GM12878 (cell line): ENCODE data around the gene RPGRIP1L. TPM values are rescaled to one million over a fixed set of nuclear protein-coding genes. Genes with fewer than 3 reads are reported as not detected.

Experiments
- ATAC-seq: fragments of 200-7000 bp; cut with Tn5 transposase; 3 replicates; pipeline ENCODE4 v1.9.1; 2020; ENCODE audit warnings: mild to moderate bottlenecking, moderate library complexity
- BruUV-seq: library from RNA; stranded (reverse); fragments of 400-500 nt; replicated peaks from 2 replicates; lab custom pipeline; 2021; lab: Mats Ljungman, UMichigan
- CTCF ChIA-PET: fragments of 300-600 bp; sonication (Branson Sonifier 250); formaldehyde crosslinking; extraction: SDS; loops from one replicate; lab custom pipeline; 2021; ENCODE audit warnings: inconsistent platforms; lab: Yijun Ruan, JAX
- POLR2A ChIA-PET: fragments of 350-600 bp; formaldehyde crosslinking; extraction: SDS; loops from one replicate; lab custom pipeline; 2021; ENCODE audit warnings: inconsistent platforms; lab: Charles Lee
- RAD21 ChIA-PET: fragments of 300-600 bp; sonication (Branson Sonifier 250); formaldehyde crosslinking; loops from one replicate; lab custom pipeline; 2023; ENCODE audit warnings: antibody characterized with exemption; ENCODE audit not compliant: unreplicated experiment; lab: Charles Lee
- SMC1A ChIA-PET: fragments of 300-600 bp; sonication (Branson Sonifier 250); formaldehyde crosslinking; loops from one replicate; lab custom pipeline; 2023; ENCODE audit not compliant: unreplicated experiment, uncharacterized antibody; lab: Charles Lee
- DNase-seq: peaks from one replicate; pipeline ENCODE4 v3.0.0-alpha.2; 2011; ENCODE audit warnings: low read depth, low spot score
- FAIRE-seq: peaks from 3 replicates; lab custom pipeline; 2011; peaks lifted over from hg19 to GRCh38; lab: Jason Lieb, UNC
- H2AFZ ChIP-seq: 2 replicates; pipeline ENCODE4 v1.6.0; 2011; ENCODE audit warnings: low read depth, low read length, control low read depth; ENCODE audit not compliant: control insufficient read depth
- H3K27ac ChIP-seq: 2 replicates; pipeline ENCODE4 v1.5.1; 2011; ENCODE audit warnings: control low read depth; ENCODE audit not compliant: control insufficient read depth, insufficient read depth
- H3K27me3 ChIP-seq, 2 experiments: replicated peaks in 1 of 2; 2 replicates each; pipeline versions ENCODE4 v1.6.0 to v1.6.1; 2011; ENCODE audit warnings: low read length in 1 of 2; ENCODE audit not compliant: control insufficient read depth in 2 of 2, insufficient read depth in 2 of 2
- H3K36me3 ChIP-seq, 2 experiments: 2 replicates each; pipeline ENCODE4 v1.5.1; 2011; ENCODE audit warnings: low read length in 1 of 2; ENCODE audit not compliant: control insufficient read depth in 2 of 2, insufficient read depth in 2 of 2
- H3K4me1 ChIP-seq: 2 replicates; pipeline ENCODE4 v1.6.1; 2011; ENCODE audit warnings: mild to moderate bottlenecking, low read length, moderate library complexity, mixed read lengths; ENCODE audit not compliant: control insufficient read depth, insufficient read depth
- H3K4me2 ChIP-seq: 2 replicates; pipeline ENCODE4 v1.6.0; 2011; ENCODE audit warnings: control low read depth; ENCODE audit not compliant: control insufficient read depth, insufficient read depth
- H3K4me3 ChIP-seq: fragments of 200-600 bp; sonication (generic); 2 replicates; pipeline ENCODE4 v1.5.1; 2016
- H3K79me2 ChIP-seq: 2 replicates; pipeline ENCODE4 v1.6.0; 2011; ENCODE audit warnings: low read length; ENCODE audit not compliant: control insufficient read depth, insufficient read depth
- H3K9ac ChIP-seq: 2 replicates; pipeline ENCODE4 v1.8.0; 2011; ENCODE audit warnings: low read length, control low read depth, mixed read lengths; ENCODE audit not compliant: control insufficient read depth, insufficient read depth
- H3K9me3 ChIP-seq: replicated peaks from 3 replicates; pipeline ENCODE4 v1.5.1; 2011; ENCODE audit warnings: mild to moderate bottlenecking, low read length; ENCODE audit not compliant: control insufficient read depth, insufficient read depth
- H4K20me1 ChIP-seq: 2 replicates; pipeline ENCODE4 v1.6.0; 2011; ENCODE audit not compliant: control insufficient read depth, insufficient read depth
- ATF7 ChIP-seq: fragments of 450-650 bp; IDR thresholded peaks from 2 replicates; pipeline ENCODE4 v1.6.1; 2016; ENCODE audit warnings: low read depth, mild to moderate bottlenecking
- PAX8 ChIP-seq: fragments of 450-650 bp; IDR thresholded peaks from 2 replicates; pipeline ENCODE4 v1.6.1; 2017; ENCODE audit warnings: mild to moderate bottlenecking, moderate library complexity
- RAD21 ChIP-seq: IDR thresholded peaks from 2 replicates; pipeline ENCODE4 v1.6.1; 2011; ENCODE audit warnings: mild to moderate bottlenecking, low read depth, low read length, moderate library complexity; ENCODE audit not compliant: insufficient read depth
- WGBS: methylation state at CpG from one replicate; pipeline ENCODE4 v1.1.6; 2016; ENCODE audit warnings: low lambda C conversion rate; ENCODE audit not compliant: insufficient replicate concordance, insufficient coverage; ENCODE audit errors: missing lambda C conversion rate; 5-methylcytosine and 5-hydroxymethylcytosine counted together
- in situ Hi-C: fragments of 300-500 bp; cut with MboI; formaldehyde crosslinking; loops from 9 replicates; pipeline ENCODE4 v1.14.3; 2018; ENCODE audit warnings: mixed read lengths
- intact Hi-C: fragments of 100-400 bp; cut with micrococcal nuclease; formaldehyde crosslinking; loops from one replicate; pipeline ENCODE4 v1.14.2; 2022; ENCODE audit not compliant: unreplicated experiment
- polyA plus RNA-seq, 11 experiments: library from polyadenylated mRNA; depleted of rRNA in 4 of 11; unstranded in 6 of 11; stranded (reverse) in 5 of 11; fragments of >200 nt; fragmentation: Nextera tagmentation in 4 of 11; fragmentation: Illumina TruSeq in 1 of 11; extraction: Ambion mirVana in 4 of 11; extraction: Trizol in 1 of 11; gene quantifications; 1 replicate in 1 of 11; 2 replicates in 10 of 11; pipeline versions ENCODE4 v1.2.1 to v1.2.3, GENCODE V29; 2011 to 2016; ENCODE audit warnings: inconsistent platforms in 2 of 11, missing spikeins in 2 of 11, low read depth in 1 of 11
- total RNA-seq, 4 experiments: library from RNA; depleted of rRNA in 3 of 4; stranded (reverse); fragments of >200 nt in 3 of 4; fragmentation: Illumina TruSeq in 1 of 4; extraction: Trizol in 1 of 4; gene quantifications; 2 replicates each; pipeline versions ENCODE4 v1.2.1 to v1.2.3, GENCODE V29; 2013 to 2021
- TF ChIP-seq, protein P1 (sequence below): fragments of 450-650 bp; IDR thresholded peaks from 2 replicates; pipeline ENCODE4 v1.6.1; 2017; ENCODE audit warnings: borderline replicate concordance
- TF ChIP-seq, protein P2 (sequence below): fragments of 450-650 bp; IDR thresholded peaks from 2 replicates; pipeline ENCODE4 v1.6.1; 2016; ENCODE audit warnings: mild to moderate bottlenecking

The RPGRIP1L gene
- total and polyA plus RNA-seq, 10 of the 15 experiments (the other 5 are each of a cell fraction or from before 2014, with no cell fraction given): 3.5 to 9.6 (median 4.4) TPM

DNA sequence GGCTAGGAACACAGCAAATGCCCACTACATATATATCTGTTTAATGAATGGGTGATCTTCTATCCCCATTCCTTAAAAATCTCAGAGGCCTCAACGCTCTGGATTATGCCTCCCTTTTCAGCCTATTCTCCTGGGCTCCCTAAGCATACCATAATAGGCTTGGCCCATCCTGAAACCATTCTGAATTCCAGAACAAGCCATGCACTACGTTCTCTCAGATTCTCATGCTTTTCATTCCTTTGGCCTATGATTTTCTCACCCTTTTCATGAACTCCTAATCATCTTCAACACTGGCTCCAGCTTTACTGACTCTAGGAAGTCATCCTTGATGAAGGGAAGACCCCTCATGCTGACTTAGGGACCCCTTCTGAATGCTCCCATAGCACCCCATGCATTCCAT is 71.1 kb downstream of the RPGRIP1L start:
- H3K9ac ChIP-seq: no peak overlapping the region
- intact Hi-C loops: no loop called here
- no peaks in the 10 kb centered on the region for H3K9me3 ChIP-seq
- WGBS: 90% methylated on average over 2 of the region's 2 CpGs
- DNase-seq (no peak), ATAC-seq (no peak), FAIRE-seq (no peak)
- no peak overlapping the region for H2AFZ ChIP-seq
- H3K79me2 ChIP-seq: no peaks in the 10 kb centered on the region
- BruUV-seq: no TSS peak
- H3K4me1 ChIP-seq: no peaks in the 10 kb centered on the region
- in situ Hi-C loops: no loop called here
- no peaks in the 10 kb centered on the region for H4K20me1 ChIP-seq
- ChIA-PET CTCF (no interaction called here), SMC1A (no interaction called here), RAD21 (no interaction called here), POLR2A (no interaction called here)
- no peak overlapping the region for H3K4me3 ChIP-seq
- TF ChIP-seq PAX8 (no peak), RAD21 (no peak), ATF7 (no peak)
- TF ChIP-seq, protein P1, sequence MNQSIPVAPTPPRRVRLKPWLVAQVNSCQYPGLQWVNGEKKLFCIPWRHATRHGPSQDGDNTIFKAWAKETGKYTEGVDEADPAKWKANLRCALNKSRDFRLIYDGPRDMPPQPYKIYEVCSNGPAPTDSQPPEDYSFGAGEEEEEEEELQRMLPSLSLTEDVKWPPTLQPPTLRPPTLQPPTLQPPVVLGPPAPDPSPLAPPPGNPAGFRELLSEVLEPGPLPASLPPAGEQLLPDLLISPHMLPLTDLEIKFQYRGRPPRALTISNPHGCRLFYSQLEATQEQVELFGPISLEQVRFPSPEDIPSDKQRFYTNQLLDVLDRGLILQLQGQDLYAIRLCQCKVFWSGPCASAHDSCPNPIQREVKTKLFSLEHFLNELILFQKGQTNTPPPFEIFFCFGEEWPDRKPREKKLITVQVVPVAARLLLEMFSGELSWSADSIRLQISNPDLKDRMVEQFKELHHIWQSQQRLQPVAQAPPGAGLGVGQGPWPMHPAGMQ: no peak
- TF ChIP-seq, protein P2, sequence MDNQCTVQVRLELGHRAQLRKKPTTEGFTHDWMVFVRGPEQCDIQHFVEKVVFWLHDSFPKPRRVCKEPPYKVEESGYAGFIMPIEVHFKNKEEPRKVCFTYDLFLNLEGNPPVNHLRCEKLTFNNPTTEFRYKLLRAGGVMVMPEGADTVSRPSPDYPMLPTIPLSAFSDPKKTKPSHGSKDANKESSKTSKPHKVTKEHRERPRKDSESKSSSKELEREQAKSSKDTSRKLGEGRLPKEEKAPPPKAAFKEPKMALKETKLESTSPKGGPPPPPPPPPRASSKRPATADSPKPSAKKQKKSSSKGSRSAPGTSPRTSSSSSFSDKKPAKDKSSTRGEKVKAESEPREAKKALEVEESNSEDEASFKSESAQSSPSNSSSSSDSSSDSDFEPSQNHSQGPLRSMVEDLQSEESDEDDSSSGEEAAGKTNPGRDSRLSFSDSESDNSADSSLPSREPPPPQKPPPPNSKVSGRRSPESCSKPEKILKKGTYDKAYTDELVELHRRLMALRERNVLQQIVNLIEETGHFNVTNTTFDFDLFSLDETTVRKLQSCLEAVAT: no peak
- H3K27ac ChIP-seq: no peak overlapping the region
- H3K36me3 ChIP-seq: no peaks in the 10 kb centered on the region
- H3K27me3 ChIP-seq: no peaks in the 10 kb centered on the region
- H3K4me2 ChIP-seq: no peak overlapping the region
